Vagina (tissue), 2 donors: ENCODE results near the gene MGAT5.

ENCODE experiments used
- CTCF ChIP-seq, 3 experiments: fragments of 450-650 bp in 2 of 3; fragments of 200-600 bp in 1 of 3; sonication (generic) in 1 of 3; IDR thresholded peaks; one replicate each; pipeline ENCODE4 v1.5.1; 2017 to 2019; ENCODE audit warnings: antibody characterized with exemption in 3 of 3, mild to moderate bottlenecking in 2 of 3, moderate library complexity in 2 of 3
- POLR2AphosphoS5 ChIP-seq, 2 donors: sonication (generic); formaldehyde crosslinking; IDR thresholded peaks; one replicate each; pipeline ENCODE4 v1.9.0; 2017; ENCODE audit warnings: antibody characterized with exemption in 2 of 2, mild to moderate bottlenecking in 2 of 2, low read depth in 1 of 2; ENCODE audit not compliant: insufficient read depth in 1 of 2

- TF ChIP-seq CTCF (IDR thresholded peaks at IDR 0.05) (no peak), POLR2AphosphoS5 (IDR thresholded peaks at IDR 0.05; ENCODE audit: insufficient read depth in 1 of 2, low read depth in 1 of 2) (no peak)
Observed at GRCh38 chr2:134295441-134295840, 41.6 kb downstream of the MGAT5 start.
